GM12878 (cell line): ENCODE results near the gene FYB1. TPM values are rescaled to one million over a fixed set of nuclear protein-coding genes. Genes with fewer than 3 reads are reported as not detected.
A peak's percentile ranks its signal among the peaks of the same experiment; 100 is the strongest.

Experiments used
- ATF7 ChIP-seq: fragments of 450-650 bp; IDR thresholded peaks from 2 replicates; pipeline ENCODE4 v1.6.1; 2016; ENCODE audit warnings: low read depth, mild to moderate bottlenecking
- BHLHE40 ChIP-seq, 2 experiments: fragments of 450-650 bp in 1 of 2; IDR thresholded peaks; 2 replicates each; pipeline ENCODE4 v1.6.1; 2011 to 2017; ENCODE audit warnings: low read depth in 2 of 2, borderline replicate concordance in 1 of 2, improper control_type of control experiment in 1 of 2, low read length in 1 of 2, mild to moderate bottlenecking in 1 of 2
- CBFB ChIP-seq: IDR thresholded peaks from 2 replicates; pipeline ENCODE4 v1.6.1; 2016; ENCODE audit warnings: antibody characterized with exemption, low read depth
- HDGF ChIP-seq: fragments of 450-650 bp; IDR thresholded peaks from 2 replicates; pipeline ENCODE4 v1.6.1; 2016; ENCODE audit warnings: antibody characterized with exemption
- MLLT1 ChIP-seq: fragments of 450-650 bp; IDR thresholded peaks from 2 replicates; pipeline ENCODE4 v1.6.1; 2016; ENCODE audit warnings: mild to moderate bottlenecking
- MTA2 ChIP-seq: fragments of 450-650 bp; IDR thresholded peaks from 2 replicates; pipeline ENCODE4 v1.6.1; 2016; ENCODE audit warnings: low read depth, mild to moderate bottlenecking, moderate library complexity
- MXI1 ChIP-seq: fragments of 150-350 bp; IDR thresholded peaks from 2 replicates; pipeline ENCODE4 v1.6.1; 2011; ENCODE audit warnings: low read depth, mild to moderate bottlenecking, inconsistent platforms, low read length, improper control_type of control experiment
- RELB ChIP-seq: fragments of 450-650 bp; IDR thresholded peaks from 2 replicates; pipeline ENCODE4 v1.6.1; 2017; ENCODE audit warnings: low read depth, mild to moderate bottlenecking, moderate library complexity
- SPI1 ChIP-seq: IDR thresholded peaks from 2 replicates; pipeline ENCODE4 v1.6.1; 2011; ENCODE audit warnings: low read depth, mild to moderate bottlenecking, low read length, moderate library complexity, borderline replicate concordance; ENCODE audit not compliant: insufficient read depth
- TAF1 ChIP-seq: IDR thresholded peaks from 2 replicates; pipeline ENCODE4 v1.6.1; 2011; ENCODE audit warnings: mild to moderate bottlenecking, low read depth, low read length, borderline replicate concordance
- polyA plus RNA-seq, 11 experiments: library from polyadenylated mRNA; depleted of rRNA in 4 of 11; unstranded in 6 of 11; stranded (reverse) in 5 of 11; fragments of >200 nt; fragmentation: Nextera tagmentation in 4 of 11; fragmentation: Illumina TruSeq in 1 of 11; extraction: Ambion mirVana in 4 of 11; extraction: Trizol in 1 of 11; gene quantifications; 1 replicate in 1 of 11; 2 replicates in 10 of 11; pipeline versions ENCODE4 v1.2.1 to v1.2.3, GENCODE V29; 2011 to 2016; ENCODE audit warnings: inconsistent platforms in 2 of 11, missing spikeins in 2 of 11, low read depth in 1 of 11
- total RNA-seq, 4 experiments: library from RNA; depleted of rRNA in 3 of 4; stranded (reverse); fragments of >200 nt in 3 of 4; fragmentation: Illumina TruSeq in 1 of 4; extraction: Trizol in 1 of 4; gene quantifications; 2 replicates each; pipeline versions ENCODE4 v1.2.1 to v1.2.3, GENCODE V29; 2013 to 2021

Gene FYB1
- total and polyA plus RNA-seq, 10 of the 15 experiments (the other 5 are each of a cell fraction or from before 2014, with no cell fraction given): 0.06 to 4.3 (median 0.25) TPM; not detected in 2

GRCh38 chr5:39072925-39073766 lies 146.2 kb downstream of the FYB1 start (continued):
- TF ChIP-seq MLLT1 (peak; percentile 61; the same call in 1 of the 2 replicates), RELB (peak; percentile 42; the same call in 1 of the 2 replicates), TAF1 (peak; percentile 22; the same call in 1 of the 2 replicates), HDGF (peak; percentile 58; the same call in 1 of the 2 replicates), MXI1 (no peak), BHLHE40 (IDR thresholded peaks at IDR 0.05; ENCODE audit: borderline replicate concordance in 1 of 2, low read depth in 2 of 2, low read length in 1 of 2) (0 out of 4 replicates have a peak, but pooled peaks of 1 of the 2 experiments have one; percentile 15), MTA2 (peak; percentile 67), ATF7 (peak; percentile 66), CBFB (no peak), SPI1 (peak; percentile 34; the same call in 1 of the 2 replicates)
